MM.1S (cell line): ENCODE measurements around the gene TFAP2B.

ENCODE experiments used
- DNase-seq: peaks from one replicate; pipeline ENCODE4 v3.0.0-alpha.2; 2015
- H2AFZ ChIP-seq: fragments of 300-600 bp; sonication (generic); 2 replicates; pipeline ENCODE4 v1.6.0; 2016; ENCODE audit warnings: antibody characterized with exemption, low read length
- H3F3A ChIP-seq: fragments of 300-600 bp; sonication (generic); 2 replicates; pipeline ENCODE4 v1.6.1; 2016; ENCODE audit warnings: mild to moderate bottlenecking, antibody characterized with exemption, low read length, moderate library complexity, mixed read lengths; ENCODE audit not compliant: insufficient read depth
- H3K27ac ChIP-seq: fragments of 300-600 bp; sonication (generic); 2 replicates; pipeline ENCODE4 v1.5.1; 2016; ENCODE audit warnings: mild to moderate bottlenecking, low read length
- H3K27me3 ChIP-seq: fragments of 300-600 bp; sonication (generic); replicated peaks from 2 replicates; pipeline ENCODE4 v1.6.0; 2016; ENCODE audit warnings: low read length; ENCODE audit not compliant: insufficient read depth
- H3K36me3 ChIP-seq: fragments of 300-600 bp; sonication (generic); replicated peaks from 2 replicates; pipeline ENCODE4 v1.6.1; 2016; ENCODE audit warnings: mild to moderate bottlenecking, low read length, mixed read lengths; ENCODE audit not compliant: insufficient read depth
- H3K4me1 ChIP-seq: fragments of 300-600 bp; sonication (generic); 2 replicates; pipeline ENCODE4 v1.6.1; 2016; ENCODE audit warnings: low read length, mixed read lengths
- H3K4me2 ChIP-seq: fragments of 300-600 bp; sonication (generic); 2 replicates; pipeline ENCODE4 v1.6.0; 2016; ENCODE audit warnings: low read depth, low read length
- H3K4me3 ChIP-seq: fragments of 300-600 bp; sonication (generic); 2 replicates; pipeline ENCODE4 v1.5.1; 2016; ENCODE audit warnings: low read length, mixed read lengths
- H3K79me2 ChIP-seq: fragments of 300-600 bp; sonication (generic); 2 replicates; pipeline ENCODE4 v1.6.1; 2016; ENCODE audit warnings: mixed run types, low read length, mixed read lengths
- H3K9ac ChIP-seq: fragments of 300-600 bp; sonication (generic); 2 replicates; pipeline ENCODE4 v1.6.1; 2016; ENCODE audit warnings: low read length, mixed read lengths
- H3K9me2 ChIP-seq: fragments of 300-600 bp; sonication (generic); replicated peaks from 2 replicates; pipeline ENCODE4 v1.6.1; 2016; ENCODE audit warnings: mild to moderate bottlenecking, low read length, mixed read lengths; ENCODE audit not compliant: insufficient read depth
- H3K9me3 ChIP-seq: fragments of 300-600 bp; sonication (generic); replicated peaks from 2 replicates; pipeline ENCODE4 v1.6.1; 2016; ENCODE audit warnings: mild to moderate bottlenecking, low read length, mixed read lengths; ENCODE audit not compliant: insufficient read depth
- H4K20me1 ChIP-seq: fragments of 300-600 bp; sonication (generic); 2 replicates; pipeline ENCODE4 v1.6.1; 2016; ENCODE audit warnings: mild to moderate bottlenecking, low read length, moderate library complexity, mixed read lengths; ENCODE audit not compliant: insufficient read depth
- EZH2 ChIP-seq: fragments of 300-600 bp; sonication (generic); optimal IDR thresholded peaks from 2 replicates; pipeline ENCODE3; 2017; ENCODE audit warnings: low read depth, mild to moderate bottlenecking, antibody characterized with exemption, low read length, mixed read lengths
- EZH2phosphoT487 ChIP-seq: fragments of 300-600 bp; sonication (generic); IDR thresholded peaks from 2 replicates; pipeline ENCODE4 v1.6.1; 2018; ENCODE audit warnings: antibody characterized with exemption, low read length
- TF ChIP-seq, protein P1 (sequence below): fragments of 300-600 bp; sonication (generic); IDR thresholded peaks from 2 replicates; pipeline ENCODE4 v1.5.1; 2016; ENCODE audit warnings: antibody characterized with exemption, low read length, mixed read lengths

TFAP2B gene

DNA sequence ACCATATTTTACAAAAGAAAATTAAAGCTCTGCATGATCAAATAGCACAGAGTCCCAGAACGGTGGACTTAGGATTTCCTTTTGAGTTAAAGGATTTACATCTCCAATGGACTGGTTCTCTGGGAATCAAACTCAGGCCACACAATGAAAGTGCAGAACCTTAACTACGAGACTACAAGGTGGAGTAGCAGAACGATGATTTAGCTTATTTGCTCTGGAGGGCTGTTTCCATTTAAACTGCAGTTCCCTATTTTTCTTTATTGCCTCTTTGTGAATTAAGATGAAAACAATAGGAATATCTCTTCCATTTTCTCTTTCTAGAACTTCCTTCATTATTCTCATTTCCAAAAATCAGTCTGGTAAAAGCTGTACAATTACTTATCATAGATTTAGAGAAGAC lies 65.7 kb downstream of the TFAP2B start:
- H3K9me3 ChIP-seq: no peaks in the 10 kb centered on the region
- H3K4me2 ChIP-seq: no peak overlapping the region
- no peak overlapping the region for H3K27ac ChIP-seq
- no peaks in the 10 kb centered on the region for H3K4me1 ChIP-seq
- TF ChIP-seq EZH2 (no peak), EZH2phosphoT487 (no peak)
- TF ChIP-seq, protein P1, sequence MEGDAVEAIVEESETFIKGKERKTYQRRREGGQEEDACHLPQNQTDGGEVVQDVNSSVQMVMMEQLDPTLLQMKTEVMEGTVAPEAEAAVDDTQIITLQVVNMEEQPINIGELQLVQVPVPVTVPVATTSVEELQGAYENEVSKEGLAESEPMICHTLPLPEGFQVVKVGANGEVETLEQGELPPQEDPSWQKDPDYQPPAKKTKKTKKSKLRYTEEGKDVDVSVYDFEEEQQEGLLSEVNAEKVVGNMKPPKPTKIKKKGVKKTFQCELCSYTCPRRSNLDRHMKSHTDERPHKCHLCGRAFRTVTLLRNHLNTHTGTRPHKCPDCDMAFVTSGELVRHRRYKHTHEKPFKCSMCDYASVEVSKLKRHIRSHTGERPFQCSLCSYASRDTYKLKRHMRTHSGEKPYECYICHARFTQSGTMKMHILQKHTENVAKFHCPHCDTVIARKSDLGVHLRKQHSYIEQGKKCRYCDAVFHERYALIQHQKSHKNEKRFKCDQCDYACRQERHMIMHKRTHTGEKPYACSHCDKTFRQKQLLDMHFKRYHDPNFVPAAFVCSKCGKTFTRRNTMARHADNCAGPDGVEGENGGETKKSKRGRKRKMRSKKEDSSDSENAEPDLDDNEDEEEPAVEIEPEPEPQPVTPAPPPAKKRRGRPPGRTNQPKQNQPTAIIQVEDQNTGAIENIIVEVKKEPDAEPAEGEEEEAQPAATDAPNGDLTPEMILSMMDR: no peak
- no peaks in the 10 kb centered on the region for H4K20me1 ChIP-seq
- H3K27me3 ChIP-seq: no peaks in the 10 kb centered on the region
- H3K36me3 ChIP-seq: no peaks in the 10 kb centered on the region
- no peak overlapping the region for H2AFZ ChIP-seq
- H3F3A ChIP-seq: no peaks in the 10 kb centered on the region
- H3K9me2 ChIP-seq: no peaks in the 10 kb centered on the region
- no peak overlapping the region for H3K4me3 ChIP-seq
- no peaks in the 10 kb centered on the region for H3K79me2 ChIP-seq
- H3K9ac ChIP-seq: no peak overlapping the region
- DNase-seq: no peak

DNA sequence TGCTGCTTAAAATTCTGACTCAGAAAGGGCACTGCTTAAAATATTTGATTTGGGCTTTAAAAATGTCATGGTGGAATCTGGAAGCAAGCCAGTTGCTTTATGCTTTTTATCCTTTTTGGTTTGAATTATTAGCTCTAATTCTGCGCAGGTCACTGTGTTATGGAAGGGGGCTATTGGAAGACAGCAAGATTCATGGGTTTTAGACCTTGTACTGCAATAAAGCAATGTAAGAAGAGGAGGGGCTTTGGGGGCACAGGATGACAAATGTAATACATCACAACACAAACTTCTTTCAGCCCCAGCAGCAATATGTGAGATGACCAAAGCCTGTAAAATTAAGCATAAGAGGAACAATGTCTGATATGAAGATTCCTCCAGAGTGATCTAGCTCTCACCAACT lies 68.4 kb downstream of the TFAP2B start:
- Histone ChIP-seq H2AFZ (no peak overlapping the region), H3K9me2 (no peaks in the 10 kb centered on the region), H4K20me1 (no peaks in the 10 kb centered on the region), H3K79me2 (no peaks in the 10 kb centered on the region), H3K4me1 (no peaks in the 10 kb centered on the region), H3K4me2 (no peak overlapping the region), H3K27ac (no peak overlapping the region), H3F3A (no peaks in the 10 kb centered on the region), H3K27me3 (no peaks in the 10 kb centered on the region), H3K4me3 (no peak overlapping the region), H3K9ac (no peak overlapping the region), H3K36me3 (no peaks in the 10 kb centered on the region), H3K9me3 (no peaks in the 10 kb centered on the region)
- DNase-seq: no peak
- no peak for TF ChIP-seq EZH2phosphoT487
- TF ChIP-seq, protein P1: no peak
- no peak for TF ChIP-seq EZH2

DNA sequence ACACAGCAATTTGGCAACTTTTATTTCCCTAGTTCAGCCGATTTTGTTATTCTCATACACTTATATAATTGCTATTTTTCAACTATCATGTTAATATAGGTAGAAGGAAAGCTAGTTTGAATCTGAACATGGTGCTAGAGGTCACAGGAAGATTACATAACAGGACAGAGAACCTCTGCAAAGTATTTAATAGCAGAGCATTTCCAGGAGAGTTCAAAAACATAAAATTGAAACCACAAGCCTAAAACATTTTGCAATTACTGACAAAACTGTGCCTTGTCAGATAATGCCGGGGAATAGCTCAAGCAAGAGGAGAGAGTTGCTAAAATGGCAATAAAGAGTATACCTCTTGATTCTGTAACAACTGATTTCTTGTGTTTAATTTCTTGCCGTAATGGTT lies 70.8 kb downstream of the TFAP2B start:
- Histone ChIP-seq H3K27ac (no peak overlapping the region), H2AFZ (no peak overlapping the region), H4K20me1 (no peaks in the 10 kb centered on the region), H3K4me3 (no peak overlapping the region), H3K4me1 (no peaks in the 10 kb centered on the region), H3F3A (no peaks in the 10 kb centered on the region), H3K9ac (no peak overlapping the region), H3K9me2 (no peaks in the 10 kb centered on the region), H3K79me2 (no peaks in the 10 kb centered on the region), H3K4me2 (no peak overlapping the region), H3K36me3 (no peaks in the 10 kb centered on the region), H3K9me3 (no peaks in the 10 kb centered on the region), H3K27me3 (no peaks in the 10 kb centered on the region)
- TF ChIP-seq EZH2 (no peak), EZH2phosphoT487 (no peak)
- TF ChIP-seq, protein P1: no peak
- no peak for DNase-seq
